ENCODE measurements around the gene ADAM12. TPM values are rescaled to one million over a fixed set of nuclear protein-coding genes. Genes with fewer than 3 reads are reported as not detected.
A peak's percentile ranks its signal among the peaks of the same experiment; 100 is the strongest.

The ADAM12 gene
- total and polyA plus RNA-seq, 2 donors from 2014 or later, result 0.26 to 3.3 TPM

- FAIRE-seq, result no peak
Observed at GRCh38 chr10:126375926-126376554, 12.2 kb downstream of the ADAM12 start.

GRCh38 chr10:126375299-126375698, 13.0 kb downstream of the ADAM12 start:
- intact Hi-C loops (cut with DNase I), result no loop called here

More at GRCh38 chr10:126375926-126376554, 12.2 kb downstream of the ADAM12 start:
- H3K27ac ChIP-seq (ENCODE audit: low read depth in 2 of 2, low read length in 2 of 2), result no peak overlapping the region
- no peaks in the 10 kb centered on the region for H3K27me3 ChIP-seq (ENCODE audit: control insufficient read depth, insufficient read depth, low read length)
- no peak for TF ChIP-seq CTCF (IDR thresholded peaks at IDR 0.05; ENCODE audit: borderline replicate concordance, extremely low read depth, insufficient read depth)
- H3K4me1 ChIP-seq (ENCODE audit: control insufficient read depth in 2 of 3, insufficient read depth in 2 of 3, low read depth in 1 of 3, low read length in 3 of 3), result no peaks in the 10 kb centered on the region
- H3K4me3 ChIP-seq (ENCODE audit: low read length in 3 of 3), result no peak overlapping the region
- no peak for DNase-seq
- H3K9me3 ChIP-seq (ENCODE audit: control insufficient read depth in 2 of 3, insufficient read depth in 1 of 3, low read length in 3 of 3), result no peaks in the 10 kb centered on the region
- no peaks in the 10 kb centered on the region for H3K36me3 ChIP-seq (ENCODE audit: control insufficient read depth in 2 of 3, insufficient read depth in 3 of 3, low read length in 3 of 3)
- no peak overlapping the region for H3K9ac ChIP-seq (ENCODE audit: low read length in 3 of 3)
- intact Hi-C loops (cut with DNase I), result no loop called here

GRCh38 chr10:126374435-126374834, 13.8 kb downstream of the ADAM12 start:
- no peak overlapping the region for H3K9ac ChIP-seq (ENCODE audit: low read length in 3 of 3)
- intact Hi-C loops (cut with DNase I), result no loop called here
- FAIRE-seq (peak; percentile 15), DNase-seq (no peak)
- H3K27me3 ChIP-seq (ENCODE audit: control insufficient read depth, insufficient read depth, low read length), result no peaks in the 10 kb centered on the region
- H3K4me3 ChIP-seq (ENCODE audit: low read length in 3 of 3), result no peak overlapping the region
- no peak overlapping the region for H3K27ac ChIP-seq (ENCODE audit: low read depth in 2 of 2, low read length in 2 of 2)
- H3K4me1 ChIP-seq (ENCODE audit: control insufficient read depth in 2 of 3, insufficient read depth in 2 of 3, low read depth in 1 of 3, low read length in 3 of 3), result no peaks in the 10 kb centered on the region
- H3K36me3 ChIP-seq (ENCODE audit: control insufficient read depth in 2 of 3, insufficient read depth in 3 of 3, low read length in 3 of 3), result no peaks in the 10 kb centered on the region
- TF ChIP-seq CTCF (IDR thresholded peaks at IDR 0.05; ENCODE audit: borderline replicate concordance, extremely low read depth, insufficient read depth), result no peak
- H3K9me3 ChIP-seq (ENCODE audit: control insufficient read depth in 2 of 3, insufficient read depth in 1 of 3, low read length in 3 of 3), result no peaks in the 10 kb centered on the region

More at GRCh38 chr10:126375299-126375698, 13.0 kb downstream of the ADAM12 start:
- no peak overlapping the region for H3K4me3 ChIP-seq (ENCODE audit: low read length in 3 of 3)
- H3K4me1 ChIP-seq (ENCODE audit: control insufficient read depth in 2 of 3, insufficient read depth in 2 of 3, low read depth in 1 of 3, low read length in 3 of 3), result no peaks in the 10 kb centered on the region
- H3K27ac ChIP-seq (ENCODE audit: low read depth in 2 of 2, low read length in 2 of 2), result no peak overlapping the region
- TF ChIP-seq CTCF (IDR thresholded peaks at IDR 0.05; ENCODE audit: borderline replicate concordance, extremely low read depth, insufficient read depth), result no peak
- H3K9me3 ChIP-seq (ENCODE audit: control insufficient read depth in 2 of 3, insufficient read depth in 1 of 3, low read length in 3 of 3), result no peaks in the 10 kb centered on the region
- DNase-seq, result no peak
- no peak overlapping the region for H3K9ac ChIP-seq (ENCODE audit: low read length in 3 of 3)
- no peaks in the 10 kb centered on the region for H3K27me3 ChIP-seq (ENCODE audit: control insufficient read depth, insufficient read depth, low read length)
- no peak for FAIRE-seq
- no peaks in the 10 kb centered on the region for H3K36me3 ChIP-seq (ENCODE audit: control insufficient read depth in 2 of 3, insufficient read depth in 3 of 3, low read length in 3 of 3)

- no peak for FAIRE-seq
- intact Hi-C loops (cut with DNase I), result no loop called here
- Histone ChIP-seq H3K4me3 (ENCODE audit: low read length in 3 of 3) (no peak overlapping the region), H3K4me1 (ENCODE audit: control insufficient read depth in 2 of 3, insufficient read depth in 2 of 3, low read depth in 1 of 3, low read length in 3 of 3) (no peaks in the 10 kb centered on the region), H3K27me3 (ENCODE audit: control insufficient read depth, insufficient read depth, low read length) (no peaks in the 10 kb centered on the region), H3K27ac (ENCODE audit: low read depth in 2 of 2, low read length in 2 of 2) (no peak overlapping the region), H3K9me3 (ENCODE audit: control insufficient read depth in 2 of 3, insufficient read depth in 1 of 3, low read length in 3 of 3) (no peaks in the 10 kb centered on the region), H3K36me3 (ENCODE audit: control insufficient read depth in 2 of 3, insufficient read depth in 3 of 3, low read length in 3 of 3) (no peaks in the 10 kb centered on the region), H3K9ac (ENCODE audit: low read length in 3 of 3) (no peak overlapping the region)
- DNase-seq, result no peak
- TF ChIP-seq CTCF (IDR thresholded peaks at IDR 0.05; ENCODE audit: borderline replicate concordance, extremely low read depth, insufficient read depth), result no peak
Observed at GRCh38 chr10:126373972-126374371, 14.3 kb downstream of the ADAM12 start.
